ENCODE measurements around the gene COL4A3. TPM values are rescaled to one million over a fixed set of nuclear protein-coding genes. Genes with fewer than 3 reads are reported as not detected.
"Not testable (repeated sequence)": the region's sequence is repeated elsewhere in the genome, so short reads cannot be mapped to it uniquely, and the experiment has no call there.

Gene COL4A3
- total RNA-seq, 2 donors from 2014 or later, result 1.7 to 2.4 TPM

DNA sequence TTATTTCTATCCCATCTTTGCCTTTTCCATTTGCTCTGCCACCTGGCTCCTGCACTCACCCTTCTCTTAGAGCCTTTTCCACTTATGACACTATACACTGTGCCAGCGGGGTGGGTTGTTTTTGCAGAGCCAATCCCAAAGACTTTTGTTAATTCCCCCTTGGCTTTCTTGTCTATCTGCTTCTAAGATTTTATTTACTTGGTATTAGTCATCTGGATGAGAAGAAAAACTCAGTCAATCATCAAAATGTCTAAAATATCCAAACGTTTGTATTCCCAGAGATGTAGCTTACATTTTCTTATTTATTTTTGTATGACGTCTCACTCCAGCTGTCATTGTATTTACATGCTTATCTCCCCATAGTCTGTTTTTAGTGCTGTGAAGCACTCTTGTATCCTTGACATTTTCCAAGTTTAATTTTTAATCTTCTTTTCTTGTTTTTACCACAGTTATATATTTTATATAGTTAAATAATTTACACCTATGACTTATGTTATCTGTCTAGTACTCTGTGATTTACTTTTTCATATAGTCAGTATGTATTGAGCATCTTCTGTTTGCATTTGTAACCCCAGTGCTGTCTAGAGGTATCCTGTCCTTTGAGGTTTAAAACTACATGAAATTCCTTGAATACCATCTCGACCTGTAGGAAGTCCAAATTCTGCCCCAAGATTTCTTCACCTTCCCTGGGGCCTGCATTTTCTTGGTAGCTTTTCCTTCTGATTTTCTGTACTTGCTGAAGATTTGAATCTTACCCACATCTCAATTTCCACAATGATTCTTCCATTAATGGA is 55.1 kb downstream of the COL4A3 start:
- peaks cover 6% of the 10 kb centered on the region for H3K9me3 Mint-ChIP-seq
- H3K9me3 ChIP-seq (ENCODE audit: control insufficient read depth, low read length), result no peaks in the 10 kb centered on the region
- H3K4me1 Mint-ChIP-seq, result peaks cover 11% of the 10 kb centered on the region
- H3K27ac Mint-ChIP-seq, result no peak overlapping the region
- H3K36me3 ChIP-seq (ENCODE audit: control insufficient read depth, insufficient read depth, low read length), result no peaks in the 10 kb centered on the region
- TF ChIP-seq, protein P1, sequence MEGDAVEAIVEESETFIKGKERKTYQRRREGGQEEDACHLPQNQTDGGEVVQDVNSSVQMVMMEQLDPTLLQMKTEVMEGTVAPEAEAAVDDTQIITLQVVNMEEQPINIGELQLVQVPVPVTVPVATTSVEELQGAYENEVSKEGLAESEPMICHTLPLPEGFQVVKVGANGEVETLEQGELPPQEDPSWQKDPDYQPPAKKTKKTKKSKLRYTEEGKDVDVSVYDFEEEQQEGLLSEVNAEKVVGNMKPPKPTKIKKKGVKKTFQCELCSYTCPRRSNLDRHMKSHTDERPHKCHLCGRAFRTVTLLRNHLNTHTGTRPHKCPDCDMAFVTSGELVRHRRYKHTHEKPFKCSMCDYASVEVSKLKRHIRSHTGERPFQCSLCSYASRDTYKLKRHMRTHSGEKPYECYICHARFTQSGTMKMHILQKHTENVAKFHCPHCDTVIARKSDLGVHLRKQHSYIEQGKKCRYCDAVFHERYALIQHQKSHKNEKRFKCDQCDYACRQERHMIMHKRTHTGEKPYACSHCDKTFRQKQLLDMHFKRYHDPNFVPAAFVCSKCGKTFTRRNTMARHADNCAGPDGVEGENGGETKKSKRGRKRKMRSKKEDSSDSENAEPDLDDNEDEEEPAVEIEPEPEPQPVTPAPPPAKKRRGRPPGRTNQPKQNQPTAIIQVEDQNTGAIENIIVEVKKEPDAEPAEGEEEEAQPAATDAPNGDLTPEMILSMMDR (conservative IDR thresholded peaks at IDR 0.05), result no peak
- WGBS, 2 experiments (ENCODE audit: insufficient coverage in 1 of 2, insufficient read length in 1 of 2), result 86 to 92% methylated on average over 2 to 4 of the region's 4 CpGs
- no peak for DNase-seq
- no peaks in the 10 kb centered on the region for H3K27me3 ChIP-seq (ENCODE audit: control insufficient read depth, insufficient read depth, low read length, poor library complexity, severe bottlenecking)
- H3K4me3 ChIP-seq (ENCODE audit: low read length), result no peak overlapping the region
- H3K4me1 ChIP-seq (ENCODE audit: control insufficient read depth, insufficient read depth, low read length), result no peaks in the 10 kb centered on the region
- no peak overlapping the region for H3K4me3 Mint-ChIP-seq
- no peak overlapping the region for H3K9ac ChIP-seq (ENCODE audit: extremely low read depth, low read length, poor library complexity, severe bottlenecking)
- no peaks in the 10 kb centered on the region for H3K27me3 Mint-ChIP-seq (ENCODE audit: insufficient read depth)
- H3K36me3 Mint-ChIP-seq (ENCODE audit: low read depth), result no peaks in the 10 kb centered on the region
- no peak overlapping the region for H3K27ac ChIP-seq (ENCODE audit: low read depth, low read length)

DNA sequence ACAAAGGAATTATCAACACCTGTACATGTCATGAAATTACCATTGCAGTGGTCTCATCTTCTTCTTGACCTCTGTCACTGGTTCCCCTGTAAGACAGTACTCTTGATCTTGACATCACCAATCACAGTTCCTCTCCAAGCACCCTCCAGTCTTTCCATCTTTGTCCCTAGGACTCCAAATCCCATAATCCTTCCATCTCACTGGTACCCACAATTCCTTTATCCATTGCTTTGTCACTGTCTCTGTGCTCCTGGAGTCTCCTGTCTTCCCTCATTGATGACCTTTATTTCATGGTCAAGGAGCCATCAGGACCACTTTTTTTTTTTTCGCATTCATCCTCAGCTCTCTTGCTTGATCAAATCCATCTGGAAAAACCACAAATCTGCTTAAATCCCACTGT is 56.7 kb downstream of the COL4A3 start:
- H3K4me1 Mint-ChIP-seq, result peaks cover 8% of the 10 kb centered on the region
- no peaks in the 10 kb centered on the region for H3K36me3 Mint-ChIP-seq (ENCODE audit: low read depth)
- no peak overlapping the region for H3K4me3 ChIP-seq (ENCODE audit: low read length)
- no peak for DNase-seq
- peaks cover 6% of the 10 kb centered on the region for H3K9me3 Mint-ChIP-seq
- WGBS, 2 experiments (ENCODE audit: insufficient coverage in 1 of 2, insufficient read length in 1 of 2), result 42% methylated on average over 1 of the region's 1 CpG; no CpG with 5 or more reads in 1 of the 2 experiments
- no peaks in the 10 kb centered on the region for H3K9me3 ChIP-seq (ENCODE audit: control insufficient read depth, low read length)
- no peak overlapping the region for H3K27ac Mint-ChIP-seq
- H3K27me3 ChIP-seq (ENCODE audit: control insufficient read depth, insufficient read depth, low read length, poor library complexity, severe bottlenecking), result no peaks in the 10 kb centered on the region
- H3K4me3 Mint-ChIP-seq, result no peak overlapping the region
- no peak overlapping the region for H3K9ac ChIP-seq (ENCODE audit: extremely low read depth, low read length, poor library complexity, severe bottlenecking)
- TF ChIP-seq, protein P1 (conservative IDR thresholded peaks at IDR 0.05), result no peak
- no peaks in the 10 kb centered on the region for H3K4me1 ChIP-seq (ENCODE audit: control insufficient read depth, insufficient read depth, low read length)
- H3K36me3 ChIP-seq (ENCODE audit: control insufficient read depth, insufficient read depth, low read length), result no peaks in the 10 kb centered on the region
- no peaks in the 10 kb centered on the region for H3K27me3 Mint-ChIP-seq (ENCODE audit: insufficient read depth)
- no peak overlapping the region for H3K27ac ChIP-seq (ENCODE audit: low read depth, low read length)

DNA sequence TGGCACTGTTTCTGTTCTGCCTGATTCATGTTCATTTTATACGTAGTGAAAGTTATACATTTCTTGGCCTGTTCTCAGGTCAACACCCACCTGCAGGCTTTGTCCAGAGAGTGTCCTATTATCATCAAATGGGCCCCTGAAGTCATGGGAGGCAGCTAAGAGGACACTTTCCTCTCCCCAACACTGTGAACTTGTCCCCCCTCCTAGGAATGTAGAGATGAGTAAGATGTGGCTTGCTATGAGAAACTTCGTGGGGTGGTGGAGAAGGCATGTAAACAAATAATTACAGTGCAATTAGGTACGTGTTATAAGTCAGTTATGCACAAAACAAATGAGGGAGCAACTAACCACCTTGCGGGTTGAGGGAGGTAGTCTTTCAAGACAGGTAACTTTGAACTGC is 57.9 kb downstream of the COL4A3 start:
- Mint-ChIP-seq H3K4me3 (no peak overlapping the region), H3K9me3 (peaks cover under 1% of the 10 kb centered on the region), H3K27me3 (ENCODE audit: insufficient read depth) (no peaks in the 10 kb centered on the region), H3K36me3 (ENCODE audit: low read depth) (no peaks in the 10 kb centered on the region), H3K4me1 (peaks cover 8% of the 10 kb centered on the region), H3K27ac (no peak overlapping the region)
- no peaks in the 10 kb centered on the region for H3K36me3 ChIP-seq (ENCODE audit: control insufficient read depth, insufficient read depth, low read length)
- no peak overlapping the region for H3K27ac ChIP-seq (ENCODE audit: low read depth, low read length)
- no peak for DNase-seq
- no peak overlapping the region for H3K9ac ChIP-seq (ENCODE audit: extremely low read depth, low read length, poor library complexity, severe bottlenecking)
- no peak overlapping the region for H3K4me3 ChIP-seq (ENCODE audit: low read length)
- no peaks in the 10 kb centered on the region for H3K27me3 ChIP-seq (ENCODE audit: control insufficient read depth, insufficient read depth, low read length, poor library complexity, severe bottlenecking)
- TF ChIP-seq, protein P1 (conservative IDR thresholded peaks at IDR 0.05), result no peak
- no peaks in the 10 kb centered on the region for H3K4me1 ChIP-seq (ENCODE audit: control insufficient read depth, insufficient read depth, low read length)
- 67 to 78% methylated on average over 3 to 4 of the region's 4 CpGs for WGBS, 2 experiments (ENCODE audit: insufficient coverage in 1 of 2, insufficient read length in 1 of 2)
- no peaks in the 10 kb centered on the region for H3K9me3 ChIP-seq (ENCODE audit: control insufficient read depth, low read length)

DNA sequence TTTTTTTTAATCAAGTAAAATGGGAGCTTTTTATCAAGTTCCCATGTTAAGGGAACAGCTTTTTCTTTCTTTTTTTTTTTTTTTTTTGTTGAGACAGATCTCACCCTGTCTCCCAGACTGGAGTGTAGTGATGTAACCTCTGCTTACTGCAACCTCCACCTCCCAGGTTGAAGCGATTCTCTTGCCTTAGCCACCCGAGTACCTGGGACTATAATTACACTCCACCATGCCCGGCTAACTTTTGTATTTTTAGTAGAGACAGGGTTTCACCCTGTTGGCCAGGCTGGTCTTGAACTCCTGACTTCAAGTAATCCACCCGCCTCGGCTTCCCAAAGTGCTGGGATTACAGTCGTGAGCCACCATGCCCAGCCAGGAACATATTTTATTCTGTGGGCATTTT is 61.2 kb downstream of the COL4A3 start:
- peaks cover 17% of the 10 kb centered on the region for H3K4me1 Mint-ChIP-seq
- not testable (repeated sequence) for H3K27ac Mint-ChIP-seq; H3K4me1 ChIP-seq (ENCODE audit: control insufficient read depth, insufficient read depth, low read length); H3K36me3 ChIP-seq (ENCODE audit: control insufficient read depth, insufficient read depth, low read length); H3K9me3 Mint-ChIP-seq; H3K27ac ChIP-seq (ENCODE audit: low read depth, low read length); H3K4me3 ChIP-seq (ENCODE audit: low read length); H3K4me3 Mint-ChIP-seq; H3K27me3 Mint-ChIP-seq (ENCODE audit: insufficient read depth); DNase-seq; H3K36me3 Mint-ChIP-seq (ENCODE audit: low read depth); H3K9me3 ChIP-seq (ENCODE audit: control insufficient read depth, low read length); H3K9ac ChIP-seq (ENCODE audit: extremely low read depth, low read length, poor library complexity, severe bottlenecking); H3K27me3 ChIP-seq (ENCODE audit: control insufficient read depth, insufficient read depth, low read length, poor library complexity, severe bottlenecking)
- 94 to 100% methylated on average over 1 to 6 of the region's 6 CpGs for WGBS, 2 experiments (ENCODE audit: insufficient coverage in 1 of 2, insufficient read length in 1 of 2)
